HG03103 (cell line): ENCODE data around the gene RB1.
"Not testable (repeated sequence)": the region's sequence is repeated elsewhere in the genome, so short reads cannot be mapped to it uniquely, and the experiment has no call there.

ENCODE experiments used
- ATAC-seq: cut with Tn5 transposase; IDR thresholded peaks from one replicate; pipeline ENCODE4 v1.9.1; 2021; ENCODE audit warnings: low read depth; ENCODE audit not compliant: unreplicated experiment

RB1 gene

DNA sequence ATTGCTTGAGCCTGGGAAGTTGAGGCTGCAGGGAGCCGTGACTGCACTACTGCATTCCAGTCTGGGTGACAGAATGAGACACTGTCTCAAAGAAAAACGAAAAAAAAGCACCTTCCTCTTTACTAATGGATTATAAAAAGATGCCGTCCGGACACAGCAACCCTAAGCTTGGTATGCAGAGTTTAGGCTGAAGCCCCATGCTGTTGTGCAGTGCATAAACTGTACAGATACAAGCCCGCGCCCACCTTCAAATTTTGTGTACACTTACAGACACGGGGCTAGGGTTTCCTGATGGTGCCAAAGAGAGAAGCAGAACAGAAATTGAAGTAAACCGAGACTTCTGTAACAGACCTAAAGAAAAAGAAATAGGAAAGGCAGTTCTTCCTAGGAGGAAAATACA lies 100.4 kb downstream of the RB1 start:
- no peak for ATAC-seq

DNA sequence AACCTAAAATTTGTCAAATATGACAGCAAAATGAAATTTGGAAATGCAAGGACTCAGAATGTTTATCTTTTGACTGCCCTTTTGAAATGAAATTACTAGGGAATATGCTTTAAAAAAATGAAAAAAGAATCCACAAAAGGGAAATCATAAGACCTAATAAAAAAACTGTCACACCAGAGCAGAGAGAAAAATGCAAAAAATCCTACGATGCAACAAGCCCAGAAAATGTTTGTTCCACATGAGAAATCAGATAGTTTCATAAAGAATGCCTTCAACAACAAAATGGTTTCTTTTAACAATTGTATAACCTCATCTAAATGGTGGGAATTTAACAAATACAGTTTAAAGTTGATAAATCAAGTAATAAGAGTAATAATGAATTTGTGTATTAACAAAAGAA lies 101.4 kb downstream of the RB1 start:
- no peak for ATAC-seq

DNA sequence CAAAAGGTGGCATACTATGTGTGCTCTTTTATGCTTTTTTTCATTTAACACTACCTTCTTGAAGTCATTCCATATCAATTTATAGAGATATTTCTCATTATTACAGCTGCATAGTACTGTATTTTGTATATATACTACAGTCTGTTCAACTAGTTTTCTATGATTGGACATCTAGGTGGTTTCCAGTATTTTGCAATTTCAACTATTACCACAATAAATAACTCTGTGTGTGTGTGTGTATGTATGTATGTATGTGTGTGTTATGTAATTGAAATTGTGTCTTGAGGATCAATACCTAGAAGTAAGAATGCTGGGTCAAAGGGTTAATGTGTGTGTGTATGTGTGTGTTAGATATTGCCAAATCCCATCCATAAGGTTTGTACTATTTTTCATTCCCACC lies 102.3 kb downstream of the RB1 start:
- no peak for ATAC-seq

DNA sequence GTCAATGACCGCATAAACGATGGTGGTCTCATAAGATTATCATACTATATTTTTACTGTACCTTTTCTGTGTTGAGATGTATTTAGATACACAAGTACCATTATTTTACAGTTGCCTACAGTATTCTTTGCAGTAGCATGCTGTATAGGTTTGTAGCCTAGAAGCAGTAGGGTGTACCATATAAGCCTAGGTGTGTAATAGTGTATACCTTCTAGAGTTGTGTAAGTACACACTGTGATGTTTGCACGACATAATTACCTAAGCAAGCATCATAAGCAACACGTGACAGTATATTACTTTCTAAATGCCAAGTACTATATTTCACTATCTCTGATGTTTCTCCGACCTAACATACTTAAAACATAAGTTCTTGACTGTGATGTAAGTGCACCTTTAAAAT lies 106.6 kb downstream of the RB1 start:
- no peak for ATAC-seq

DNA sequence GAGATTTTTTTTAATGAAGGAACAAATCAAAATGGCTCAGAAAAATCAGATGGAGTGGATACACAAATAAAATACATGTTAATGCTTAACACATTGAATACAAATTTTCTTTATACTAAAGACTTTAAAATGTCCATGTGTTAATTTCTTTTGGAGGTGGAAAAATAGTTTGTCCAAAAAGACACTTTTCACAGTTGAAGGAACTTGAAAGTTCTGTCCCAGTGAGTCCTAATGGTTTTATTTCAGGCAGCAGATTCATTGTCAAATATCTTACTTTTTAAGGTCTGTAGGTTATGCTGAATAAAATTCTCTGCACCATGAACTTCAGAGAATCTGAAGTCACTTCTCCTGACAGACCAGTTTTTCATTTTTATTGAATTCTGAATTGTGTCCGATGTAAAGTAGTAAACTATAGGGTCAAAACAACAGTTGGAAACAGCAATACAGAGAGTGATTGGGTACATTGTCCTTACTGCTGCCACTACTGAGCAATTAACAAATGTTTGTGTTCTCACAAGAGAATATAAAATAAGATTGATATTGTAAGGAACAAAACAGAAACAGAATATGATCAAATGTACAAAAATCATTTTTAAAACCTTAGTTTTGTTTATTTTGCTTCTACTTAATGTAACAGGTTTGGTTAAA lies 107.7 kb downstream of the RB1 start:
- no peak for ATAC-seq

DNA sequence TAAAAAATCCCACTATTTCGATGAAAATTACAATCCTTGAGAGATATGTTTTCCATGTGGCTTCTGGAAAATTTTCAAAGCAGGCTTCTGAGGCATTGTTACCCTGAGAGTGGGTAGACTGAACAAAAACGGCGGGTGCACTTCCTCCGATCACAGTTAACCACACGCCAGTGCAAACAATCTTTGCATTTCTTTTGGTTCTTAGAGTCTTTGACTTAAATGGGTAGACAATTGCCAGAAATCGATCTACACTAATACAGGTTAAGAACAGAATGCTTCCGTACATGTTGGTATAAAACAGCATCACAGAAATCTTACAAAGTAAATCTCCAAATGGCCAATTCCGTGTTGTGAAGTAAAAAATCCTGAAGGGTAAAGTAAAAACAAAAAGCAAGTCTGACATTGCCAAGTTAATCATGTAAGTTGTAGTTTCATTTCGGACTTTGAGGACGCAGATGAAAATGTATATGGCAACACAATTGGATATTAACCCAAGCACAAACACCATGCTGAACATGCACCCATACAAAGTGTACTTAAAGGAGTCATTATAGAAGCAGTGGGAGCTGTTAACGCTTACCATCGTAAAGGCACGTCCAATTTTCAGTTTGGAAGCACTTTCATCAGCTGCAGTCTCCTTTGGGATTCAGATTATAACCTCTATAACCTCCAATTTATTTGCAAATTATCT lies 108.4 kb downstream of the RB1 start:
- no peak for ATAC-seq

DNA sequence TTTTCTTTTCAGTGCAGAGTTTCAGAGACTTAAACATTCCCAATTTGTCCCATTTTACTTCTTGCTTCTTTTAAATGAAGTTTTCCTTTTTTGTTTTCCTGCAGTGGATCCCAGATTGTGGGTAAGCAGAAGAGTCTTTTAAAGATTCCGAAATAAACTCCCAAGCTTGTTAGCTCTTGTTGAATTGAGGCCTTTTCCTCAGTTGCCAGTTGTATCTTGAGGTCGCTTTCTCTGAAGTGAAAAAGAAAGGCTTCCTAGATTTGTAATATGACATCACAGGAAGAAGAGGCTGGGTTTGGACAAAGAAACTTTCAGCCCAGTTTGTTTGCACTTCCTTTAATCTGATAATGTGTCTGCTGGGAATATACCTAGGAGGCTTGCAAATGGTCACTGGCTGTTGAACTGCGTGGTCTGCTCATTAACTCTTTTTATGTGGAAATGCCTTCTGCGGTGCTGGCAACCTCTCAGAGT lies 109.4 kb downstream of the RB1 start, which contains the start of gene LPAR6:
Gene LPAR6, minus strand, starts transcription at position 233 of the 471 bp plus-strand sequence. CDS start 690 bp downstream, outside the sequence.
- ATAC-seq: no peak

DNA sequence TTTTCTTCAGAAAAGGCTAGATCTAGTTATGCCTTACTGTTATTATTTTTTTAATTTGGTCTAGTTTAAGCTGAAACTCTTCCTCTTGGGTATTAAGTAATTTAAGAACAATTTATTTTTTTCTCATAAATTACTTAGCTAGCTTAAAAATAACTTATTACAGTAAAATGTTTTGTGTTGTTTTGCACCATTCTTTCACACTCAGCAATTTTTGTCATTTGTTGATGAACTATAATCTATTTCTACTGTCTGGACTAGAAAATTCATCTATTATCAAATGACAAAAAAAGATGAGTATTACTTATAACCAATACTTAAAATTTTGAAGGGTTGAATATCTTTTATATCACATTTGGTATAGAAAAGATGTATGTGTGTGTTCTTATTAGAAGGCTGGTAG lies 111.0 kb downstream of the RB1 start:
- no peak for ATAC-seq

DNA sequence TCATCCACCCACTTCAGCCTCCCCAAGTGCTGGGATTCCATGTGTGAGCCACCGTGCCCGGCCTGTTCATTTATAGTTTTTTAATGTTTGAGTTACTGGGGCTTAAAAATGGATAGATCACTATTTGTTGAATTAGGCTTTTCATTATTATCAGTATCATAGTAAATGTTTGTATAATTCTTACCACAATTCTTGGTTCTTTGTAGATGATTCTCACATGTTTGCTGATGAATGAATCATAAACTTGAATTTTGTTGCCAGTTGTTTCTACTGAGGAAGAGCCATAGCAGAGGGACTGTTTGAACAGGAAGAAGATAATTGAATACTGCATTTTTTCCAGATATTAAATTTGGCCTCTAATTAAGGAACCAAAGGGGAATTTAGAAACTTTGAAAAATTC lies 112.0 kb downstream of the RB1 start:
- ATAC-seq: no peak

DNA sequence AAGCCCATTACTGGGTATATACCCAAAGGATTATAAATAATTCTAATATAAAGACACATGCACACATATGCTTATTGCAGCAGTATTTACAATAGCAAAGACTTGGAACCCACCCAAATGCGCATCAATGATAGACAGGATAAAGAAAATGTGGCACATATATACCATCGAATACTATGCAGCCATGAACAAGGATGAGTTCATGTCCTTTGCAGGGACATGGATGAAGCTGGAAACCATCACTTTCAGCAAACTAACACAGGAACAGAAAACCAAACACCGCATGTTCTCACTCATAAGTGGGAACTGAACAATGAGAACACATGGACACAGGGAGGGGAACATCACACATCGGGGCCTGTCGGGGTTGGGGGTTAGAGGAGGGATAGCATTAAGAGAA lies 118.5 kb downstream of the RB1 start:
- ATAC-seq: not testable (repeated sequence)

DNA sequence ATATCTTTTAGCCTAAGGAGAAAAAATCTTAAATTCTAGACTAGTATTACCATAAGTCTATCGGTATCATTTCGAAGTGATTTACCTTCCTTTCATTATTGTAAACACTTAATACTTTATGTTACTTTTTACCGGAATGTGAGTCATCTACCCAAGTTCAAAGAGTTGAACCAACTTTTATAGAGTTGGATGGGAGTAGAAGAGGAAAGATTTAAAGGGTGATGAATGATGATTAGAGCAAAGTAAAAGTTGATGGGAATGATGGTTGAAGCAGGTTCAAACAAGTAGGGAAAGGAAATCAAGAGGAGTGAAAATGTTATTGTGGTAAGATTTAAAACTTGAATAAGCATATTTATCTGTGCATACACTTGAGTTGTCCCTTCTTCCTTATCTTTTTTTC lies 120.7 kb downstream of the RB1 start:
- ATAC-seq: no peak

DNA sequence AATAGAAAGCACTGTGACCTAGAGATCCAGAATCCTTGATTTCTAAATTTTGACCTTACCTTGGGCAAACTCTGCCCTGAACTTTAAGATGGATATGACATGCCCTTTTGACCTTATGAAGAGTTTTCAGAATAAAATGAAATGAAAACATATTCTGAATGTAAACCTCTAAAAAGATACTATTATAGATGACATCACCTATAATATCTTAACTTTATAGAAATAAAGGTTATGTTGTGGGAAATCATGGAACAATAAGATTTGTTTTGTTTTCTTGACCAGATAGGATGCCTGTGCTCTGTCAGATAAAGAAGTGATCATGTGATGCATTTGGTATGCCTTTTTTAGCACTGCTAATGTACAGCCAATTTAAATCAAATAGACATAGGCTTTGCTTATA lies 122.5 kb downstream of the RB1 start:
- no peak for ATAC-seq

DNA sequence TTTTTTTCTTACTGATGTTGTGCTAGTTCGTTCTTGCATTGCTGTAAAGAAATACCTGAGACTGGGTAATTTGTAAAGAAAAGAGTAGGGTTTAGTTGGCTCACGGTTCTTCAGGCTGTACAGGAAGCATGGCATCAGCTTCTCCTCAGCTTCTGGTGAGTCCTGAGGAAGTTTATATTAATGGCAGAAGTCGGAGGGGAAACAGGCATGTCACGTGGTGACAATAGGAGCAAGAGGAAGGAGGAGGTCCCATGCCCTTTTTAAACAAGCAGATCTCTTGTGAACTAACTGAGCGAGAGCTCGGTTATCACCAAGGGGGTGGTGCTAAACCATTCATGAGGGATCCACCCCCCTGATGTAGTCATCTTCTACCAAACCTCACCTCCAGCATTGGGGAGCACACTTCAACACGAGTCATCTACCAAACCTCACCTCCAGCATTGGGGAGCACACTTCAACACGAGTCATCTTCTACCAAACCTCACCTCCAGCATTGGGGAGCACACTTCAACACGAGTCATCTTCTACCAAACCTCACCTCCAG lies 123.3 kb downstream of the RB1 start:
- not testable (repeated sequence) for ATAC-seq

DNA sequence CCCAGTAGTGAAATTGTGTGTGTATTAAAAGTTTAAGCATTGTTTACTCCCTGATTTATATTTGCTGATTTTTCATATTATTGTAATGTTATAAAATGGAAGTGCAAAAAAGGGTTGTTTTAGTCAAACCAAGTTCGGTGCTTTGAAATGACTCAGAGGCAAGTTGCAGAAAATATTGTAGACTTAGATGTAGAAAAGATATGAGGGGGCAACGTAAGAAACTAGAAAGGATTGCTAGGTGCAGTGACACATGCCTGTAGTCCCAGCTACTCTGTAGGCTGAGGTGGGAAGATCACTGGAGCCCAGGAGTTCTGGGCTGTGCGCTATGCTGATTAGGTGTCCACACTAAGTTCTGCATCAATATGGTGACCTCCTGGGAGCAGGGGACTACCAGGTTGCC lies 125.5 kb downstream of the RB1 start:
- ATAC-seq: no peak

DNA sequence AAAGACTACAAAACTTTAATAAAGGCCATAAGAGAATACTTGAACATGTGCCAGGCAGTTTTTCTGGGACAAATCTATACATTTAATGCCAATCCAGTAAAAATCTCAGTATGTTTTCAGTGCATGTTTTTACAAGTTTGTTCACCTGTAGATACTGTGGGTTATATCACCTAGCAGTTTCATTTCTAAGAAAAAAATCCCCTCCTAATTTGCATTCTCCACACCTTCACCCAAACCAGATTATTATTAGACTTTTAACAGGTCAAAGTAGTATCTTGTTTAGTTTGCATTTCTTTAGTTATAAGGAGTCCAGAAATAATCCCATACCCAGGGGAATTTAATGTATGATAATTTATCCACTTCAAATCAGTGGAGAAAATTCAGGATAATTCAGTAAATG lies 126.3 kb downstream of the RB1 start:
- no peak for ATAC-seq

DNA sequence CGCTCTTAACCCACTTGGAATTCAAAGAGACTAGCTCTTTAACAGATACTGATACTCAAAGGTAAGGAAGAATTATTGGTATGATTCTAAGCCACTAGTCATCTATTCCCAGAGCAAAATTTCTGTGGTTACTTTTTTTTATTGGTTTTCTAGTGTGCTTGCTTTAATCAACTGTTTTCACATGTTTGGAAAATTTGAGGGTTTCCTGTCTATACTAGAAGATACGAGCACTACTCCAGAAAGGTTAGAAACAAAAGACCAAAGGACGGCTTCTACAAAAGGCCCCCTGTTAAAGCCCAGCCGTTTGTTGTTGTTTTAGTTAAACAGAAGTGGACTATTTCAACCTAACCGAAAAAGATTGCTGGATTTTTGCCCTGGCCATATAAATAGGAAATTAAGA lies 127.9 kb downstream of the RB1 start:
- no peak for ATAC-seq

DNA sequence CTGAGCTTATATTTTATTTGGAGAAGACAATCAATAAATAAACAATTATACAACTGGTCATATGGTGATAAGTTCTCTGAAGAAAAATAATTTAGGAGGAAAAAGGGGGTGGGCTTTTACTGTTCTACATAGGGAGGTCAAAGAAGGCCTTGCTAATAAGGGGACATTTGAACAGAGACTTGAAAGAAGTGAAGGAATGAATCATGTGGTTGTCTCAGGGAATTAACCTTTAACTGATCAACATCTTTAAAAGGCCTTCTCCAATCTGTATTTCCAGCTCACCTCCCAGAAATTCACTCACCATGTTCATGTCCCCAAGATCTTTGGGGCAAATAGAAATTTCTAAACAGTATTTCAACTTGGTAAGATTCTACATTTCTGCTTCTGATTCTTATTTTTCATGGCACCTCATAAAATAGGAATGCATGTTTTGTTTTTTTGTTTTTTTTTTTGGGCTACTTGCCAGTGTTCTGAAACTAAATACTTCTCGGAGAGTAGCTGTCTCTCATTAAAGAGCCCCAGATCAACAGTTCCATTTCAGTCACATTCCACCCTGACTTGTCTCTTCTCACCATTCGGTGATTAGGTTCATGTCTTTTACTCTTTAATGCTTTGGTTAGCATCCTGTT lies 128.6 kb downstream of the RB1 start:
- no peak for ATAC-seq

DNA sequence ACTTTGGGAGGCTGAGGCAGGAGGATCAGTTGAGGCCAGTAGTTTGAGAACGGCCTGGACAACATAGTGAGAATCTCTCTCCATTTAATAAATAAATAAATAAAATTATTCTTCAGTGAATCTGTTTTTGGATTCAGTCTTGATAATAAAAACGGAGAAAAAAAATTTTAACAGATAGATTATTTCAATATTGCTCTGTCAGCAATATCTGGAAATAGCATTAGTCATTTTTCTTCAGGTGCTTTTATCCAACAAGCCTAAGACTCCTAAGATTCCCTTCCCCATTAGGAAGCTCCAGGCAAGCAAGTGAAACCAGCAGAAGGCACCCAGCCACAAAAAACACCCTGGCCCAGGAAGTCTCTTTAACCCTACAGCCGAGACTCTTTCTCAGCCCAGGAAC lies 130.6 kb downstream of the RB1 start:
- ATAC-seq: no peak

DNA sequence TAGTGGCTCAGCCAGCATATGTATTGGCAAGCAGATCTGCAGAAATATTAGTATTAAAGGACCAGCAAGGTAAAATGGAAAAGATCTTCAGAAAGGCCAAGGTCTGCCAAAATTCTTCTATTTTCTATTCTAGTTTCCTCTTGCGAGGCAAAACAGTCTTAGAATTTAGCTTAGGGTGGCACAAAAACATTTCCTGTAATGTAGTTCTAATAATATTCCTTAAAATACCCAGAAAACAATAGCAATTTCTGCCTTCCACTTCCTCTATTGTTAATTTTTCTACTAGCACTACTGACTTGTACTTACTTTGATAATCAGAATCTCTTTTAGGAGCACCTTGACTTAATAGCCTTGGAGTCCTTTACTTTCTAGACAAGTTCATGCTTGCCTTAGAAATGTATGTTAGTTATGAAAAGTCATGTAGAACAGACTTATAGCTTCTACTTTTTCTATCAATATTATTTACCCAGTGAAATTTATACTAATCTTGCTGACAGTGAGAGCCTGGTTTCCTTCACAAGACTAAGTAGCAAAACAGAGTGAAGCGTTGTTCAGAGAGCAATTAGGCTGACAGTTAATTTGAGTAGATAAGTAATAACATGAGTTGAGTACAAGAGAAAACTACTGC lies 133.2 kb downstream of the RB1 start:
- ATAC-seq: no peak

DNA sequence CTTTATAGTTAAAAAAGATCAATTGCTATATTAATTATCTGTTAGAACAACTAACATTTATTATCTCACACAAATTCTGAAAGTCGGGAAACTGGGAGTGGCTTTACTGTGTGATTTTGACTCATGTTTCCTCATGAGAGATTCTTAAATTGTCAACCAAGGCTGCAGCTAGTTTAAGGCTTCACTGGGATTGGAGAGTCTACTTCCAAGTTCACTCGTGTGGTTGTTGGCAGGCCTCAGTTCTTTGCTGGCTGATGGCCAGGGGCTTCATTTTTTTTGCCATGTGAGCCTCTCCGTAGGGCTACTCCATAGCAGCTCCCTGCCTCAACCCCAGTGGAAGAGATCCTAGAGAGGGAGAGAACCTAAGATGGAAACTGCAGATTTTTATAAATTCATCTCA lies 133.8 kb downstream of the RB1 start:
- ATAC-seq: no peak
